Left ventricle myocardium inferior (tissue), 1 donor: ENCODE data around the gene NCKAP5. TPM values are rescaled to one million over a fixed set of nuclear protein-coding genes. Genes with fewer than 3 reads are reported as not detected.

ENCODE experiments used
- DNase-seq: peaks from one replicate; pipeline ENCODE4 v3.0.0-alpha.2; 2020
- H3K27ac ChIP-seq: fragments of 200-600 bp; replicated peaks from 2 replicates; pipeline ENCODE4 v1.8.0; 2021
- H3K27me3 ChIP-seq: fragments of 200-600 bp; 2 replicates; pipeline ENCODE4 v1.8.0; 2021; ENCODE audit warnings: low read depth
- H3K36me3 ChIP-seq: fragments of 200-600 bp; 2 replicates; pipeline ENCODE4 v1.8.0; 2021
- H3K4me1 ChIP-seq: fragments of 200-600 bp; 2 replicates; pipeline ENCODE4 v1.8.0; 2021
- H3K4me3 ChIP-seq: fragments of 200-600 bp; 2 replicates; pipeline ENCODE4 v1.8.0; 2021; ENCODE audit warnings: mild to moderate bottlenecking, moderate library complexity
- H3K9me3 ChIP-seq: fragments of 200-600 bp; replicated peaks from 2 replicates; pipeline ENCODE4 v1.8.0; 2021
- intact Hi-C: fragments of 100-400 bp; cut with micrococcal nuclease; formaldehyde crosslinking; loops from one replicate; pipeline ENCODE4 v1.11.0; 2022
- total RNA-seq: library from RNA; stranded (reverse); fragmentation: NEBNext Ultra II Directional; extraction: Animal tissue kit (Norgen Biotek cat#: 25700); gene quantifications from one replicate; pipeline ENCODE4 v1.2.1, GENCODE V29; 2021
- TF ChIP-seq, protein P1 (sequence below): fragments of 200-600 bp; IDR thresholded peaks from 2 replicates; pipeline ENCODE4 v1.8.0; 2021; ENCODE audit warnings: antibody characterized with exemption, mild to moderate bottlenecking, borderline replicate concordance
- donor health status: DM: no; HTN: yes; CAD: no; lungs with severe emphysema.

Gene NCKAP5
- total RNA-seq, 1 donor from 2014 or later = 6.0 TPM

DNA sequence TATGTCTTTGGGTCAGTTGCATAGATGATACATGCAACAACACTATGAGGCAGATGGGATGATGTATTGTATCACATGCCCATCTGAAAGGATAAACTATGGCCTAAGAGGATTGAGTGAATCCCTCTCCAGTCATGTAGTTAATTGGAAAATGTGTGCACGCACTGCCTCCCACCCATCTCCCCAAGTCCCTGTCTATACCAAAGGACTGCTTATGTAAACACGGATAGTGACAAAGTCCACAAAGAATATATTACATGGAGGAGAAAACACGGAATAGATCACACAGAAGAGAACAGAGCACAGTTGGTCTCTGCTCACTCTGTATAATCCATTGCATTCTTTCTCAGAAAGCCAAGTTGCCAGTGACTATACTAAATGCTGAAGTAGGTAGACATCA is 82.4 kb downstream of the NCKAP5 start:
- Histone ChIP-seq H3K27me3 (no peaks in the 10 kb centered on the region), H3K4me1 (peaks cover 13% of the 10 kb centered on the region), H3K36me3 (no peaks in the 10 kb centered on the region), H3K9me3 (no peaks in the 10 kb centered on the region), H3K27ac (no peak overlapping the region), H3K4me3 (no peak overlapping the region)
- intact Hi-C loops = no loop called here
- no peak for DNase-seq
- TF ChIP-seq, protein P1, sequence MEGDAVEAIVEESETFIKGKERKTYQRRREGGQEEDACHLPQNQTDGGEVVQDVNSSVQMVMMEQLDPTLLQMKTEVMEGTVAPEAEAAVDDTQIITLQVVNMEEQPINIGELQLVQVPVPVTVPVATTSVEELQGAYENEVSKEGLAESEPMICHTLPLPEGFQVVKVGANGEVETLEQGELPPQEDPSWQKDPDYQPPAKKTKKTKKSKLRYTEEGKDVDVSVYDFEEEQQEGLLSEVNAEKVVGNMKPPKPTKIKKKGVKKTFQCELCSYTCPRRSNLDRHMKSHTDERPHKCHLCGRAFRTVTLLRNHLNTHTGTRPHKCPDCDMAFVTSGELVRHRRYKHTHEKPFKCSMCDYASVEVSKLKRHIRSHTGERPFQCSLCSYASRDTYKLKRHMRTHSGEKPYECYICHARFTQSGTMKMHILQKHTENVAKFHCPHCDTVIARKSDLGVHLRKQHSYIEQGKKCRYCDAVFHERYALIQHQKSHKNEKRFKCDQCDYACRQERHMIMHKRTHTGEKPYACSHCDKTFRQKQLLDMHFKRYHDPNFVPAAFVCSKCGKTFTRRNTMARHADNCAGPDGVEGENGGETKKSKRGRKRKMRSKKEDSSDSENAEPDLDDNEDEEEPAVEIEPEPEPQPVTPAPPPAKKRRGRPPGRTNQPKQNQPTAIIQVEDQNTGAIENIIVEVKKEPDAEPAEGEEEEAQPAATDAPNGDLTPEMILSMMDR = no peak

DNA sequence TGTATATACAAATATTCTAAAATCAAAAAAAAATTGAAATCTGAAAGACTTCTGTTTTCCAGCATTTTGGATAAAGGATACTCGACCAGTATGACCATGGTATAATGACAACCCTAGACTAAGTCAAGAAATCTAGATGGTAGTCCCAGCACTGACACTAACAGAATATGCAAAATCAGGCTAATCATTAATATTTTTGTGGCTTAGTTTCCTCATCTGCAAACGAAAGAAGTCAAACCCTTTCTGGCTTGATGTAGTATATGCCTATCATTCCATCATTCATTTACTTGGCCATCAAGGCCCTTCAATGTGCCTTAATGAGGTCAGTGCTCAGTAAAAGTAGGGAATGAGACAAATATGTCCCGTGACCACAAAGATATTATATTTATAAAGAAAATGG is 83.5 kb downstream of the NCKAP5 start:
- no peaks in the 10 kb centered on the region for H3K9me3 ChIP-seq
- TF ChIP-seq, protein P1 = no peak
- intact Hi-C loops = no loop called here
- H3K27me3 ChIP-seq = no peaks in the 10 kb centered on the region
- DNase-seq = no peak
- peaks cover 9% of the 10 kb centered on the region for H3K4me1 ChIP-seq
- H3K4me3 ChIP-seq = no peak overlapping the region
- no peaks in the 10 kb centered on the region for H3K36me3 ChIP-seq
- H3K27ac ChIP-seq = no peak overlapping the region

DNA sequence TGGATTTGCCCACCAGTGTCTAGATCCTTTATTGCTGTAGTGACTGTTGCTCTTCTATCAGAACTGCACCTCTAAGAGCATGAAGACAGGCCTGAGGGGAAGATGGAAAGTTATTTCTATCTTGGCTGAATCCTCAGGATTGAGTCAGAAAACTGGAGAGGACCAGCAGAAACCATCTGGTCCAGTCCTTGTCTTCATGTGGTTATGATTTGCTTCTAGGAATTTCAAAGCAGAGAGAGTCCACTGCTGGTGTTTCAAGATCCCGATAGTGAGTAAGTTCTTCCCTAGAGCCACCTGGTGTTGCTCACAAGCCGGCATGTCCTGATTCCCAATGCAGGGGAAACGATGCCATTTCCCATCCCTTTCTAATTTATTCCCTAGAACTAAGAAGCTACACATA is 84.2 kb downstream of the NCKAP5 start:
- TF ChIP-seq, protein P1 = no peak
- Histone ChIP-seq H3K27me3 (no peaks in the 10 kb centered on the region), H3K9me3 (no peaks in the 10 kb centered on the region), H3K36me3 (no peaks in the 10 kb centered on the region), H3K4me1 (peaks cover 4% of the 10 kb centered on the region), H3K27ac (no peak overlapping the region), H3K4me3 (no peak overlapping the region)
- DNase-seq = no peak
- intact Hi-C loops = no loop called here

DNA sequence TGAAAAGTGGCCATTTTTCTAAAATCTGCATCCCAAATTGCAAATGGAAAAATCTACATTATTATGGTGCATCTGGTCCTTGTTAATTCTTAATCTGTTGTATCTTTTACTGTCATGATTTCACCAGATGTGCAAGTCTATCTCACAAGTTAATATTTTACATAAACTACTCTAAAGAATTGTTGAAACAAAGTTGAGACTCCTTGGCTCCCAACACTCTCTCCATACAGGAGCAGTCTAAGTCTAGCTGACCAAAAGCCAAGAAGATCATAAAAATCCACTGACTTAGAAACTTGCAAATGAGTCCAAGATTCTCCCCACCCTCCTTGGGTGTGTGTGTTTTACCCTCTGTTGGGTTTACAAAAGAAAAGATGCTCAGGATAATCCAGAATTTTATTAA is 85.1 kb downstream of the NCKAP5 start:
- Histone ChIP-seq H3K4me3 (no peak overlapping the region), H3K27me3 (no peaks in the 10 kb centered on the region), H3K36me3 (no peaks in the 10 kb centered on the region), H3K9me3 (no peaks in the 10 kb centered on the region), H3K4me1 (peaks cover 4% of the 10 kb centered on the region), H3K27ac (no peak overlapping the region)
- TF ChIP-seq, protein P1 = no peak
- intact Hi-C loops = no loop called here
- DNase-seq = no peak

DNA sequence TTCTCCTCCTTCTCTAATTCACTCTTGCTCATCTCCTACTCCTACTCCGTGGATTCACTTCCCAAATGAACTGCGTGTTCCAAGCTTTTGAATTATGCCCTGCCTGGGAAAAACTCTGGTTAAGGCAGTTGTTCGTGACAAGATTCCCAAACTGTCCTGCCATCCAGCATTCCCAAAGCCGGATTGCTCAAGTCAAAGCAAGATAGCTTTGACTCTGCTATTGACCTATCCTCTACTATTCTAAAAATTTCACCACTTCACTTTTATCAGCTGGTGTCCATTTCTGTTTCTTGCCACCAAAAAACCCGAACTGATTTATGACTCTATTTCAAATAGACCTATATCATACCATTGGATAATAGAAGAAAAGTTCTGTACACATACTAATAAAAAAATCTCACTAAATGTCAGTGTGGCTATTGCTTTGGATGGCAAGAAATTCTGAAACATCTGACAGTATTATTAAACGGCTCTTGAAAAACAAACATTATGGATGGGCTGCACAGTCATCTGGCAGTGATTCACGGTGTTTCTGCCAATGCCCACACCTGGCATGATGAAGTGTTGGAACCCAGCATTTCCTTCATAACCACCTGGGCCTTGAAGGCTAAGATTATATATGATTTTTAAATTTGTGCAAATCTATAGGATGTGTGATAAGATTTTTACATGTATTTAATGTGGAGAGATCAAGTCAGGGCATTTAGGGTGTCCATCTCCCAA is 87.4 kb downstream of the NCKAP5 start:
- peaks cover 10% of the 10 kb centered on the region for H3K4me1 ChIP-seq
- H3K36me3 ChIP-seq = no peaks in the 10 kb centered on the region
- H3K9me3 ChIP-seq = no peaks in the 10 kb centered on the region
- H3K27me3 ChIP-seq = no peaks in the 10 kb centered on the region
- no peak overlapping the region for H3K27ac ChIP-seq
- DNase-seq = no peak
- H3K4me3 ChIP-seq = no peak overlapping the region
- TF ChIP-seq, protein P1 = no peak
- intact Hi-C loops = no loop called here
